Activated CD8-positive, alpha-beta memory T cell treated with anti-CD3 and anti-CD28 coated beads, Interleukin-2, amount 50 U/mL, for 1 hour (primary cell): ENCODE results near the gene PCNT.

Experiments
- DNase-seq: peaks from one replicate; pipeline ENCODE4 v3.0.0-alpha.2; 2020; ENCODE audit errors: extremely low read depth

PCNT gene

GRCh38 chr21:46323710-46324389, at the start of gene PCNT, which contains the start of gene C21orf58:
Gene PCNT, plus strand, starts transcription at chr21:46324156. Its CDS starts 73 bp downstream, at chr21:46324229.
Gene C21orf58, minus strand, starts transcription at chr21:46323870. Its CDS starts 1,132 bp downstream, at chr21:46322738.
- peak; percentile 91 for DNase-seq

GRCh38 chr21:46274797-46275390, 49.1 kb upstream of the PCNT start:
- DNase-seq, result no peak

- no peak for DNase-seq
Measured at GRCh38 chr21:46284077-46284644, 39.8 kb upstream of the PCNT start.

DNA sequence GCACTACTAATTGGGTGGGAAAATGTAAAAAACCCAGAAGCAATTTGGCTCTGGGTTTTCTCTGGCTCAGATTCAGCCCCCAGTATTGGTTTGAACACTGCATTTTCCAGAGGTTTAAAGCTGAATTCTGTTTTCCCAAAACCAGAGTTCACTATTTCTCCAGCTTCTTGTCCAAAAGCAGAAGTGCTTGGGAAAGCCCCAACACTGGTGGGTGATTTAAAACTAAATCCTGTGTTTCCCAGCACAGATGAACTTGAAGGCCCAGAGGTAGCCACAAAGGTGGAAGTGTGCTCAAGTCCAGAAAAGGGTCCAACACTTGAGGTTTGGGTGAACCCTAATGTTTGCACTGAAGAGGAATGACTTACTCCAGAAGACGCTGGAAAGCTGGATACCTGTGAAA, 39.2 kb upstream of the PCNT start:
- DNase-seq, result no peak

GRCh38 chr21:46285206-46285661, 38.7 kb upstream of the PCNT start, which contains the start of gene MCM3AP:
Gene MCM3AP, minus strand, starts transcription at chr21:46285611. Its CDS starts 325 bp downstream, at chr21:46285286.
- no peak for DNase-seq

DNA sequence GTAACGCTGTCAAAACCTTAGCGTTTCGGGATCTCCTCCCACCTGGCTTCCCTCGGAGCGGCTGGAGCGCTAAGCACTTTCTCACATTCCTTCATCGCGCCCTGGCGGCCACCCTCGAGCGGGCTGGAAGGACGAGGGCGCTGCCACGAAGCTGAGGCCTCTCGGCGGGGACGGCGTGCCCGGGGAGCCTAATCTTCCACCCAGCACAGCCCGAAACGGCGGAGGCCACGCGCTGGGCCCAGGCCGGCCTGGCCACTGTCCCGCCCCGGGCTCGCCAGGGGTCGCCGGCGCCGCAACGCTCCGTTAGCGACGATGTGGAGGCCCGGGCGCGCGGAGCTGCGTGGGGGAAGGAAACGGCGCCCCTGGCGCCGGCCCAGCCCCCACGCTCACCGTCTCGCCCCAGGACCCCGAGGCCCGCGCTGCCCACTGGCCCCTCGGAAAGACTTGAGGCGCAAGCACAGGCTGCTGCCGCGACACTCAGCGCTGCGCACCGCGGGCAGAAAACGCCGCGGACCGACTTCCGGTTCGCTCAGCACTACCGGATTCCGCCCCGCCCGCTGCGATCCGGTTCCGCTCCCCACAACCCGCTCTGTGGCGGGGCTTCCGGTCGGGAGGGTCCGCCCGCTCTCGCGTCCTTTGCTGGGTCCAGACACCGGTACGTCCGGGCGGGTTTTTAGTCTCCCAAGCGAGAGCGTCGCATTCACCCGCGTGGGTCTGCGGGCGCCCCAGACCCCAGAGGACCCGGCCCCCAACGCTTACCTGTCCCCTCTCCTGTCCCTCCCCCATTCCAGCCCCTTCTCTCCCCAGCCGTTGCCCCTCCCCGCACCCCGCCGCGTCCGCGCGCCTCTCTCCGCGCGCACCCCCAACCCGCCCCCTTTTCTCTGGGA, 38.0 kb upstream of the PCNT start, which contains the start of gene YBEY:
Gene YBEY (plus strand): TSS at position 582 of the 887 bp plus-strand sequence. CDS start 572 bp downstream, outside the sequence.
- peak; percentile 41 for DNase-seq

- no peak for DNase-seq
Measured at GRCh38 chr21:46286648-46287002, 37.3 kb upstream of the PCNT start.

- no peak for DNase-seq
Measured at GRCh38 chr21:46287541-46287940, 36.4 kb upstream of the PCNT start.

- no peak for DNase-seq
Measured at GRCh38 chr21:46289655-46290179, 34.2 kb upstream of the PCNT start.

DNA sequence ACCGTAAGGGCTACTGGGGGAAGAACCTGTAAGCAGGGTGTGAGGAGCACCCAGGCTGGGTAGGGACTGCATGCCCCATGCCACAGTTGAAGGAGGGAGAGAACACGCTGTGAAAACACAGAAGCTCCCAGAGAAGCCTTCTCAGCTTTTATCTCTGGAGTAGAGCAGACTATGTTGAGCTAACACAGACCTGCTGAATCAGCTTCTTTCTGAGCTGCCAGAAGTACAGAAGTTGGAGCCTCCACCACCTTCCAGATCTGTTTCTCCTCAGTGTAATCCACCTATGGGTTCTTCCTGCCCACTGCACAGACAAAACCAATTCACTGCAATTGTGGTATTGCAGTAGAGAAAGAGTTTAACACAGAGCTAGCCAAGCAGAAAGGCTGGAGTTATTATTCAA, 32.4 kb upstream of the PCNT start:
- DNase-seq, result no peak

DNA sequence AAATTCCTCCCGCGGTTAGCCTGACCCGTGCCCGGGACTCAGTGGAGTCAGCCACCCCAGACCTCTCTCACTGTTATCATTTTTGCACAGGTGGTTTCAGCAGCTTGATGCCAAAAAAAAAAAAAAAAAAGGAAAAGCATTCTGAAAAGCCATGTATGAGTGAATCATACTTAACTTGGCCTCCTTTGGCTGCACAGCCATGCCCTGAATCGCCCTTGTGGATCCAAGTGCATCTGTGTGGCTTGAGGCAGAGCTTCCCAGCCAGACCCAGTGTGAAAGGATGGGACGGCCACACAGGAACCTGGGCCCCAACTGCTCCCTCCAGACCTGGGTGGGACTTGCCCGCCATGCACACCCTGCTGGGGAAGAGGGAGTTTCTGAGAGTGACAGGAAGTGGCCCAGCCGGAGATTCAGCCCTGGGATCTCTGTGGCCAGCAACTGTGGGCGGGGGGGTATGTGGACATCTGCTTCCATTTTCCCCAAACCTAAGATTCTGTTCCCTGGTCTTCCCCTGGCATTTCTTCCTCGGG, 29.2 kb upstream of the PCNT start:
- DNase-seq, result no peak

DNA sequence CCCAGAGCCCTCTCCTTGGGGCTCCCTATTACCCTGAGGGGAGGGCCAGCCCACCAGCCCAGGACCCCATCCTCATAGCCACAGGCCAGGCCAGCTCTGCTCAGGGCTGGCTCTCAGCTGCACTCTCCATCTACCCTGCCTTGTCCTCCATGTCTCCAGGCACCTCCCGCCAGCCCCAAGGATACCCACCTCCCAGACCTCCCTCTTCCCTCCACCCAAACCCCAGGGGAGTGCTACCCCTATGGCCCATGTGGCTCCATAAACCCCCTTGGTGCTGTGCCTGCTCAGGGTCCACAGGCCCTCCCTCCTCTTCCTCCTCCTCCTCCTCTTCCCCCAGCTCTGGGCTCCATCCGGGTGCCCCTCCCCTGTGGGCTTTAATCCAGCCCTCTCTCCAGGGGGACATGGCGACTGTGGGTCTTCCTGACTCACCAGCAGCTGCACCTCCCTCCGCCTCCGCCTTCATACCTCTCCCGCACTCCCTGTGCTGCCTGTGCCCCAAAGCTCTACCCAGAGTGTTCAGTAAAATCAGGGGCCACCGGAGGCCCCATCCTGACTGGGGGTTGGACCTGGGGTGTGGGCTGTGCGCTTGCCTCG, 28.7 kb upstream of the PCNT start:
- DNase-seq, result no peak

DNA sequence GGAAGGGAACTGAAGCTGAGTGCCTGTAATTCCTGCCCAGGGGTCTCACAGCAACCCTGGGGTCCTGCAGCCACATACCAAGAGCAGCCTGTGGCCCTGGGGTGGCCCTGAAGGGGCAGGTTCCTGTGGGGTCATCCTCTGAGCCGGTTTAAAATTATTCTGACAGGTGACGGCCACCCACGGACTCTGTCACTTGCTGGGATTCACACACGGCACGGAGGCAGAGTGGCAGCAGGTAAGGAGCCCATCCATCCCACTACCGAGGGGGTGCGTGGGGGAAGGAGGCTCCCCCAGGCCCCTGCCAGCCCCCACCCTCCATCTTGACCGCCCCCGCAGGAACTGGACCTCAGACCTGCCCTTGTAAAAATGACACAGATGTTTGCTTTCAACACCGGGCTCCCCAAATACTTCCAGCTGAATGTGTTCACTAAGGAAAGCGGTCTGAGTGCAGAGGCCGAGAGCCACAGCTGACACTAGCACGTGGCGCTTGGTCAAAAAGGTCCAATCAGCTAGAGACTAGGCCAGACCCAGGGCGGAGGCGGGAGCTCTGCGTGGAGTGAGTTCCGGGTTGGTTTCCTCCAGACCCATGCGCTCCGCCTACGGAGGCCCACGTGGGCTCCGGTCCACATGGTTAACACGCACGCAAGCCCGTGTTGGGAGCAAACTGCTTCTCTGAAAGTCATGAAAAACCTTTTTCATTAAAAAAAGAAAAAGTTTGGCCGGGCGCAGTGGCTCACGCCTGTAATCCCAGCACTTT, 27.8 kb upstream of the PCNT start:
- DNase-seq, result no peak

DNA sequence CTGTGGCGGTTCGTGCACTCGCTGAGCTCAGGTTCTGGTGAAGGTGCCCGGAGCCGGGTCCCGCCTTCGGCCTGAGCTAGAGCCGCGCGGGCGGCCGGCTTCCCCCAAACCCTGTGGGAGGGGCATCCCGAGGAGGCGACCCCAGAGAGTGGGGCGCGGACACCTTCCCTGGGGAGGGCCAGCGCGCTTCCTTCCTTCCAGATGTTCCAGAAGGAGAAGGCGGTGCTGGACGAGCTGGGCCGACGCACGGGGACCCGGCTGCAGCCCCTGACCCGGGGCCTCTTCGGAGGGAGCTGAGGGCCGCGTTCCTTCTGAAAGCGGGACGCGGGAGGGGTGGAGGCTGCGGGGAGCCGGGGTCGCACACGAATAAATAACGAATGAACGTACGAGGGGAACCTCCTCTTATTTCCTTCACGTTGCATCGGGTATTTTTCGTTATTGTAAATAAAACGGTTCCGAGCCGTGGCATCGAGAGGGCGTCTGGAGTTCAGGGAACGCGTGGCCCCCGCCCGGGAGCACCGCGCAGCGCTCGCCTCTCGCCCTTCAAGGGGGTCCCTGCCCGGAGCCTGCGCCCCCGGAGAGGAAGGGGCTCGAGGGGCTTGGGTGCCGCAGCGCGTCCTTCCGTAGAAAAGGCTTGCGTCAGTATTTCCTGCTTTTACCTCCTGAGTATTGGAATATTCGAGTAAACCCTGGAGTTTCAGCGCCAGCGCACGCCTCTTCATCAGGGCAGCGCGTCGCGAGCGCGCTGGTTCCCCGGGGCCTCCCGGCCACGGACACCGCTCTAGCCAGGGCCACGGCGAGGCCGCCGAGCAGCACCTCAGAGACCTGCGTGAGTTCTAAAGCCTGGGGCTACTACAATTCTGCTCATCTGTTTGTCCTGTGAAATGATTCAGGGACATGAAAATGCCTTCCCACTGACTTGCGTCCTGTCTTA, 26.4 kb upstream of the PCNT start:
- DNase-seq, result no peak

DNA sequence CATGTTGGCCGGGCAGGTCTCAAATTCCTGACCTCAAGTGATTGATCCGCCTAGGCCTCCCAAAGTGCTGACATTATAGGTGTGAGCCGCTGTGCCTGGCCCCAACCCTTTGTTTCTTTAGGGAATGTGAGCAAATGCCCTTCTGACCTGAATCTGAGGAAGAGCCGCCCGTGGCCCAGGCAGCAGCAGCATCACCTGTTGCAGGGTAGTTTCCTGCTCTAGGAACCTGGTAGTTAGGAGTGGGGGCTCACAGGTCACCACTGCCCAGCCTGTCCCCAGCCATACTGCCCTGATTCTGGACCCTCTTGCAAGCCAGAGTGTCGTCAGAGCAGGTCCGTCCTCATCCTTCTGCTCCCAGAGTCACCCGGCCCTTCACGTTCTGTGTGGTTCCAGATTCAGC, 24.8 kb upstream of the PCNT start:
- no peak for DNase-seq

DNA sequence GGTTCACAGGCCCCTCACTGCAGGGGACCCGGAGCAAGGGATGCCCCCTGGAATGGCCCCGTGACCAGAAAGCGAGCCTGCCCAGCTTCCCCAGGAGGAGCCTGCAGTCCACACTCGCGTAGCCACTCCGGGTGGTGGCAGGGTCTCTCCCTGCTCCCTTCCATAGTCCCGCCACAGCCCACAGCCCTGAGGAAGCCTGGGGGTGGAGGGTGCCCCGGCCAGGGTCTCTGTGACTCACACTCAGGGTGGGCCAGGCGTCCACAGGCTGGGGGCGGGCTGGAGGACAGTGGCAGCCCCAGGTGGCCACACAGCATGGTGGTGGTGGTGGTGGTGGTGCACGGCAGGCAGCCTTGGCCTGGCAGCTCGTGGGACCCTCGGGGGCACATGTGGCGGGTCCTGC, 22.2 kb upstream of the PCNT start:
- DNase-seq, result no peak

DNA sequence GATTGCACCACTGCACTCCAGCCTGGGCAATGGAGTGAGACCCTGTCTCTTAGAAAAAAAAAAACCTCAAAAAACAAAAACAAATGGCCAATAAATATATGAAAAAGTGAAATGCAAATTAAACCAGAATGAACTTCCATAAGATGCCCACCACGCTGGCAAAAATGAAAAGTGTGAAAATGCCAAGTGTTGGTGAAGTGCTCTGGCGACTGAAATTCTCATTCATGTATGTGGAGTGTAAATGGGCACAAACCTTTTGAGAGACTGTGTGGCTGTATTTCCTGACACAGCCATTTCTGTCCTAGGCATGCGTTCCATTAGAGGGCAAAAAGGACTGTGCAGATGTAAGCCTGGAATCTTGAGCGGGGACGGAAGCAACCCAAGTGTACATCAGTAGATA, 19.5 kb upstream of the PCNT start:
- no peak for DNase-seq

GRCh38 chr21:46304955-46305354, 19.0 kb upstream of the PCNT start:
- no peak for DNase-seq

DNA sequence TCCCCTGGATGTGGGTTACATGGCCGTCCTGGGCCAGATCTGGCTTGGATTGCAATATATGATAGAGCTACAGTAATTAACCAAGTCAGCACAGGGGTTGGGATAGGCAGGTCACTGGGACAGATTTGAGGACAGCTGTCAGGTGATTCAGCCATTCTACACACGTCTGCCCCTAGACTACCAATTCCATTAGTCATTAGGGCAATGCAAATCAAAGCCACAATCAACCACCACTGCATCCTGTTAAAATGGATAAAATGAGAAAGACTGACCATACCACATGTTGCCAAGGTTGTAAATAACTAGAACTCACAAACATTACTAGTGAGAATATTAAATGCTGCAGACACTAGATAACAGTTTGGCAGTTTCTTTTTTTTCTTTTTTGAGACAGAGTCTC, 16.3 kb upstream of the PCNT start:
- no peak for DNase-seq
